GM06990 (cell line): ENCODE data around the gene SASH3.

Source experiments
- DNase-seq: peaks from one replicate; pipeline ENCODE4 v3.0.0-alpha.2; 2011; ENCODE audit not compliant: insufficient read length; ENCODE audit errors: extremely low read depth
- H3K27me3 ChIP-seq: replicated peaks from 2 replicates; pipeline ENCODE4 v1.6.0; 2011; ENCODE audit warnings: low read length; ENCODE audit not compliant: control insufficient read depth, insufficient read depth
- H3K36me3 ChIP-seq: 2 replicates; pipeline ENCODE4 v1.5.1; 2011; ENCODE audit warnings: low read length; ENCODE audit not compliant: control insufficient read depth, insufficient read depth
- H3K4me3 ChIP-seq: replicated peaks from 2 replicates; pipeline ENCODE4 v1.5.1; 2011; ENCODE audit warnings: low read depth, mild to moderate bottlenecking, control low read depth, low read length
- CTCF ChIP-seq: IDR thresholded peaks from 2 replicates; pipeline ENCODE4 v1.5.1; 2011; ENCODE audit warnings: low read length, control low read depth, mild to moderate bottlenecking, inconsistent platforms; ENCODE audit not compliant: insufficient read depth, poor library complexity, severe bottlenecking

SASH3 gene

GRCh38 chrX:129824620-129825019, 44.9 kb downstream of the SASH3 start:
- Histone ChIP-seq H3K27me3 (no peaks in the 10 kb centered on the region), H3K4me3 (no peak overlapping the region), H3K36me3 (no peaks in the 10 kb centered on the region)

GRCh38 chrX:129825746-129826505, 46.2 kb downstream of the SASH3 start:
- DNase-seq: no peak
- H3K36me3 ChIP-seq: no peaks in the 10 kb centered on the region
- TF ChIP-seq CTCF: no peak
- H3K27me3 ChIP-seq: no peaks in the 10 kb centered on the region
- no peak overlapping the region for H3K4me3 ChIP-seq

More at GRCh38 chrX:129824620-129825019, 44.9 kb downstream of the SASH3 start:
- no peak for TF ChIP-seq CTCF
- no peak for DNase-seq

GRCh38 chrX:129830494-129830893, 50.7 kb downstream of the SASH3 start:
- H3K4me3 ChIP-seq: no peak overlapping the region
- TF ChIP-seq CTCF: no peak
- no peaks in the 10 kb centered on the region for H3K27me3 ChIP-seq
- no peak for DNase-seq
- H3K36me3 ChIP-seq: no peaks in the 10 kb centered on the region

GRCh38 chrX:129831091-129831885, 51.5 kb downstream of the SASH3 start:
- no peak for TF ChIP-seq CTCF
- H3K27me3 ChIP-seq: no peaks in the 10 kb centered on the region
- DNase-seq: no peak

GRCh38 chrX:129833153-129833990, 53.6 kb downstream of the SASH3 start:
- no peaks in the 10 kb centered on the region for H3K36me3 ChIP-seq
- DNase-seq: no peak
- TF ChIP-seq CTCF: no peak

More at GRCh38 chrX:129831091-129831885, 51.5 kb downstream of the SASH3 start:
- Histone ChIP-seq H3K4me3 (no peak overlapping the region), H3K36me3 (no peaks in the 10 kb centered on the region)

More at GRCh38 chrX:129833153-129833990, 53.6 kb downstream of the SASH3 start:
- no peaks in the 10 kb centered on the region for H3K27me3 ChIP-seq
- no peak overlapping the region for H3K4me3 ChIP-seq
